Panc1 (cell line): ENCODE measurements around the gene RXRG. TPM values are rescaled to one million over a fixed set of nuclear protein-coding genes. Genes with fewer than 3 reads are reported as not detected.

Experiments
- ATAC-seq: fragments of 200-7000 bp; cut with Tn5 transposase; 2 replicates; pipeline ENCODE4 v1.9.1; 2020; ENCODE audit warnings: mild to moderate bottlenecking, moderate library complexity
- BruUV-seq: library from RNA; stranded (reverse); fragments of 400-500 nt; replicated peaks from 2 replicates; lab custom pipeline; 2021; lab: Mats Ljungman, UMichigan
- CTCF ChIA-PET: fragments of 300-600 bp; sonication (Branson Sonifier 250); formaldehyde crosslinking; loops from one replicate; lab custom pipeline; 2022; ENCODE audit warnings: antibody characterized with exemption; lab: Charles Lee
- POLR2A ChIA-PET: fragments of 300-600 bp; sonication (Branson Sonifier 250); formaldehyde crosslinking; loops from one replicate; lab custom pipeline; 2022; ENCODE audit warnings: antibody characterized with exemption; lab: Charles Lee
- DNase-seq: peaks from one replicate; pipeline ENCODE4 v3.0.0-alpha.2; 2010; ENCODE audit warnings: low read depth, low spot score
- H3K27ac ChIP-seq: 2 replicates; pipeline ENCODE4 v1.5.1; 2011; ENCODE audit warnings: mild to moderate bottlenecking, low read length, inconsistent platforms
- H3K27me3 ChIP-seq: fragments of 200-500 bp; sonication (Bioruptor generic); 2 replicates; pipeline ENCODE4 v1.6.0; 2014; ENCODE audit warnings: low read length, inconsistent platforms; ENCODE audit not compliant: control insufficient read depth, insufficient read depth
- H3K36me3 ChIP-seq: fragments of 200-500 bp; sonication (Bioruptor generic); 2 replicates; pipeline ENCODE4 v1.5.1; 2014; ENCODE audit warnings: inconsistent platforms, mild to moderate bottlenecking, low read length, moderate library complexity; ENCODE audit not compliant: control insufficient read depth, insufficient read depth
- H3K4me1 ChIP-seq: 2 replicates; pipeline ENCODE4 v1.5.1; 2011; ENCODE audit warnings: inconsistent platforms, mild to moderate bottlenecking, low read length, moderate library complexity; ENCODE audit not compliant: control insufficient read depth, insufficient read depth
- H3K4me3 ChIP-seq, 2 experiments: 2 replicates each; pipeline ENCODE4 v1.5.1; 2011 to 2012; ENCODE audit warnings: low read depth in 2 of 2, low read length in 2 of 2, mild to moderate bottlenecking in 2 of 2, inconsistent platforms in 1 of 2, moderate library complexity in 1 of 2
- H3K9me3 ChIP-seq: fragments of 200-500 bp; sonication (Bioruptor generic); 2 replicates; pipeline ENCODE4 v1.5.1; 2014; ENCODE audit warnings: low read depth, mild to moderate bottlenecking, inconsistent platforms, low read length, moderate library complexity; ENCODE audit not compliant: control insufficient read depth, insufficient read depth
- CTCF ChIP-seq: fragments of 450-650 bp; IDR thresholded peaks from 2 replicates; pipeline ENCODE4 v1.5.1; 2017; ENCODE audit warnings: mild to moderate bottlenecking
- POLR2AphosphoS5 ChIP-seq: IDR thresholded peaks from 2 replicates; pipeline ENCODE4 v1.6.1; 2012; ENCODE audit warnings: mild to moderate bottlenecking, low read depth, low read length, moderate library complexity
- REST ChIP-seq, 2 experiments: IDR thresholded peaks; 2 replicates each; pipeline ENCODE4 v1.6.1; 2011 to 2012; ENCODE audit warnings: low read depth in 2 of 2, control low read depth in 1 of 2, low read length in 1 of 2, mild to moderate bottlenecking in 1 of 2, moderate library complexity in 1 of 2; ENCODE audit not compliant: insufficient read depth in 1 of 2
- SIN3A ChIP-seq: IDR thresholded peaks from 2 replicates; pipeline ENCODE4 v1.6.1; 2012; ENCODE audit warnings: low read depth, mild to moderate bottlenecking, low read length, moderate library complexity, borderline replicate concordance; ENCODE audit not compliant: insufficient read depth
- TCF7L2 ChIP-seq: IDR thresholded peaks from 2 replicates; pipeline ENCODE4 v1.6.1; 2011; ENCODE audit warnings: mild to moderate bottlenecking, low read depth, low read length, inconsistent platforms
- in situ Hi-C: cut with HindIII; loops from 2 replicates; pipeline ENCODE4 v1.10.0; 2016; ENCODE audit warnings: low sequenced_read_pairs, low pct_unique_long_range_greater_than_20kb
- intact Hi-C: fragments of 100-400 bp; cut with micrococcal nuclease; formaldehyde crosslinking; loops from one replicate; pipeline ENCODE4 v1.10.0; 2022; ENCODE audit not compliant: unreplicated experiment
- total RNA-seq: library from RNA; stranded (reverse); gene quantifications from one replicate; pipeline ENCODE4 v1.2.1, GENCODE V29; 2021; ENCODE audit not compliant: unreplicated experiment

The RXRG gene
- total RNA-seq, 1 experiment from 2014 or later: not detected

GRCh38 chr1:165364568-165365133, 80.3 kb downstream of the RXRG start:
- BruUV-seq: no TSS peak
- intact Hi-C loops (no loop called here), in situ Hi-C loops (no loop called here)

GRCh38 chr1:165356876-165357275, 88.0 kb downstream of the RXRG start:
- DNase-seq: no peak
- Histone ChIP-seq H3K27ac (no peak overlapping the region), H3K4me3 (no peak overlapping the region), H3K4me1 (peaks cover 7% of the 10 kb centered on the region; the same call in 1 of the 2 replicates), H3K36me3 (no peaks in the 10 kb centered on the region), H3K9me3 (no peaks in the 10 kb centered on the region), H3K27me3 (peaks cover 19% of the 10 kb centered on the region)
- ATAC-seq: no peak
- in situ Hi-C loops (no loop called here), intact Hi-C loops (no loop called here)
- BruUV-seq: no TSS peak
- ChIA-PET CTCF (no interaction called here), POLR2A (no interaction called here)
- TF ChIP-seq CTCF: no peak
- TF ChIP-seq POLR2AphosphoS5: no peak
- TF ChIP-seq TCF7L2: no peak
- TF ChIP-seq REST (IDR thresholded peaks at IDR 0.05; ENCODE audit: insufficient read depth in 1 of 2, low read depth in 2 of 2, low read length in 1 of 2): no peak
- no peak for TF ChIP-seq SIN3A

More at GRCh38 chr1:165364568-165365133, 80.3 kb downstream of the RXRG start:
- DNase-seq (no peak), ATAC-seq (no peak)
- Histone ChIP-seq H3K27ac (no peak overlapping the region), H3K4me3 (no peak overlapping the region), H3K36me3 (no peaks in the 10 kb centered on the region), H3K4me1 (no peaks in the 10 kb centered on the region), H3K27me3 (peaks cover 8% of the 10 kb centered on the region; the same call in 1 of the 2 replicates), H3K9me3 (no peaks in the 10 kb centered on the region)
- ChIA-PET POLR2A (no interaction called here), CTCF (no interaction called here)
- TF ChIP-seq TCF7L2 (no peak), SIN3A (no peak), REST (IDR thresholded peaks at IDR 0.05; ENCODE audit: insufficient read depth in 1 of 2, low read depth in 2 of 2, low read length in 1 of 2) (no peak), CTCF (no peak), POLR2AphosphoS5 (no peak)
